GM12892 (cell line): ENCODE measurements around the gene SMARCE1.

Experiments used
- POLR2A ChIP-seq: IDR thresholded peaks from 2 replicates; pipeline ENCODE4 v1.6.1; 2011; ENCODE audit warnings: low read depth, low read length, control low read depth
- TAF1 ChIP-seq: IDR thresholded peaks from 2 replicates; pipeline ENCODE4 v1.6.1; 2011; ENCODE audit warnings: low read depth, mild to moderate bottlenecking, control low read depth, low read length, borderline replicate concordance

GRCh38 chr17:40597556-40598300 is 49.9 kb downstream of the SMARCE1 start:
- TF ChIP-seq POLR2A (no peak), TAF1 (no peak)
